Epithelial cell of proximal tubule (primary cell): ENCODE data around the gene CCDC9. TPM values are rescaled to one million over a fixed set of nuclear protein-coding genes. Genes with fewer than 3 reads are reported as not detected.

Experiments
- DNase-seq: peaks from one replicate; pipeline ENCODE4 v3.0.0-alpha.2; 2011; ENCODE audit warnings: low read depth
- H3K4me3 ChIP-seq: 2 replicates; pipeline ENCODE4 v1.5.1; 2011; ENCODE audit warnings: low read depth, mild to moderate bottlenecking, low read length
- total RNA-seq: library from RNA; depleted of rRNA; stranded (reverse); fragments of >200 nt; gene quantifications from 2 replicates; pipeline ENCODE4 v1.2.3, GENCODE V29; 2015
- TF ChIP-seq, protein P1 (sequence below): conservative IDR thresholded peaks from 2 replicates; pipeline ENCODE4 v1.5.1; 2012; ENCODE audit warnings: low read depth, mild to moderate bottlenecking, low read length

The CCDC9 gene
- 14.7 and 17.8 TPM in 2 replicates for total RNA-seq

GRCh38 chr19:47255879-47256692 lies at the start of gene CCDC9:
CCDC9 (plus strand) TSS chr19:47256525; CDS start chr19:47258401, 1,876 bp downstream.
- TF ChIP-seq, protein P1, sequence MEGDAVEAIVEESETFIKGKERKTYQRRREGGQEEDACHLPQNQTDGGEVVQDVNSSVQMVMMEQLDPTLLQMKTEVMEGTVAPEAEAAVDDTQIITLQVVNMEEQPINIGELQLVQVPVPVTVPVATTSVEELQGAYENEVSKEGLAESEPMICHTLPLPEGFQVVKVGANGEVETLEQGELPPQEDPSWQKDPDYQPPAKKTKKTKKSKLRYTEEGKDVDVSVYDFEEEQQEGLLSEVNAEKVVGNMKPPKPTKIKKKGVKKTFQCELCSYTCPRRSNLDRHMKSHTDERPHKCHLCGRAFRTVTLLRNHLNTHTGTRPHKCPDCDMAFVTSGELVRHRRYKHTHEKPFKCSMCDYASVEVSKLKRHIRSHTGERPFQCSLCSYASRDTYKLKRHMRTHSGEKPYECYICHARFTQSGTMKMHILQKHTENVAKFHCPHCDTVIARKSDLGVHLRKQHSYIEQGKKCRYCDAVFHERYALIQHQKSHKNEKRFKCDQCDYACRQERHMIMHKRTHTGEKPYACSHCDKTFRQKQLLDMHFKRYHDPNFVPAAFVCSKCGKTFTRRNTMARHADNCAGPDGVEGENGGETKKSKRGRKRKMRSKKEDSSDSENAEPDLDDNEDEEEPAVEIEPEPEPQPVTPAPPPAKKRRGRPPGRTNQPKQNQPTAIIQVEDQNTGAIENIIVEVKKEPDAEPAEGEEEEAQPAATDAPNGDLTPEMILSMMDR, result no peak
- DNase-seq, result peak; percentile 74
- peak within 1 kb of the TSS; percentile 65 for H3K4me3 ChIP-seq

- H3K4me3 ChIP-seq, result no peak overlapping the region
- no peak for DNase-seq
- TF ChIP-seq, protein P1, result no peak
Measured at GRCh38 chr19:47209319-47210179, 46.8 kb upstream of the CCDC9 start.

DNA sequence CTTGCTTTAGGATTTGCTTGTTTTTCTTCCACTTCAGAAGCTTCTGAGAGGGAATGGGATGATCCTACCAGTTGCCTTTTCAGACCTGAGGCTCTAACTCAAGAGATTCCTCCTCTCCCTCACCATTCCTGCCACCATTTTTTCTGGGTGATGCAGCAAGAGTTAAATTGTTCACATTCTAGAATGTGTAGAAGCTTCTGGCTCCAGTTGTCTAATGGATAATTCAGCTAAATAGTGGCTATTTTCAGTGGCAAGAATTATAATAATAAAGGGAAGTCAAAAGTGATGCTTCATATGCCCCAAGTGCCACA lies 46.2 kb upstream of the CCDC9 start:
- TF ChIP-seq, protein P1, result no peak
- no peak overlapping the region for H3K4me3 ChIP-seq
- DNase-seq, result no peak

DNA sequence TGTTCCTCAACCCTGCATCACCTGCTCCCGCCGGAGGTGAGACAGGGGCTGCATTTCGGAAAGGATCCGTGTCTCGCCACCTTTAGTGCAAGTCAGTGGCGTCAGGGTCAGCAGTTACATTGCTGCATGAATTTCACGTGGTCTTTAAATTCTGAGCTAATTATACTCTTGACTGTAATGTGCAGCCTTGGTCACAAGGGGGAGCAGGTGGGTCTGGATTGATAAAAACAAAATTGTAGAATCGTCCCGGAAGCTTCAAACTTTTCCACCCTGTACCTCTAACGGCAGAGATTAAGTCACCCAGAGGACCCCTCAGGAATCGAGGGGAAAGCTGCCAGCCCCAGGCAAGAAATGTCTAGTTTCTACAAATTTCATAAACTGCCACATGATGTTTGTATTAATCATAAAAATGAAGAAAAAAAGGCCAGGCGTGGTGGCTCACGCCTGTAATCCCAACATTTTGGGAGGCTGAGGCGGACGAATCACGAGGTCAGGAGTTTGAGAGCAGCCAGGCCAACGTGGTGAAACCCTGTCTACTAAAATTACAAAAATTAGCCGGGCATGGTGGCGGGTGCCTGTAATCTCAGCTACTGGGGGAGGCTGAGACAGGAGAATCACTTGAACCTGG lies 45.5 kb upstream of the CCDC9 start:
- TF ChIP-seq, protein P1, result peak; percentile 85
- no peak overlapping the region for H3K4me3 ChIP-seq
- no peak for DNase-seq

DNA sequence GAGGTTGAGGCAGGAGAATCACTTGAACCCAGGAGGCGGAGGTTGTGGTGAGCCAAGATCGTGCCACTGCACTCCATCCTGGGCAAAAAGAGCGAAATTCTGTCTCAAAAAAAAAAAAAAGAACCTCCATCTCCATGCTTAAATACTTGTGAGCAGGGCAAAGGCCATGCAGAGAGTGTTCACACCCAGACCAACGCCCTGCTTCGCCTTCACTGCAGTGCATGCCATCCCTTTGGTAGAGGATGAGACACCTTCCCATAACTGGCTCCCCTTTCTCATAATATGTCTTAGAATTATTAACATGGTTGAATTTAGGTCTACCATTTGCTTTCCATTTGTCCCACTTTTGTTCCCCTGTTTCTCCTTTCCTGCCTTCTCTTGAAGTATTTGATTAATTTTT lies 40.7 kb upstream of the CCDC9 start:
- TF ChIP-seq, protein P1, result no peak
- H3K4me3 ChIP-seq, result no peak overlapping the region
- no peak for DNase-seq

DNA sequence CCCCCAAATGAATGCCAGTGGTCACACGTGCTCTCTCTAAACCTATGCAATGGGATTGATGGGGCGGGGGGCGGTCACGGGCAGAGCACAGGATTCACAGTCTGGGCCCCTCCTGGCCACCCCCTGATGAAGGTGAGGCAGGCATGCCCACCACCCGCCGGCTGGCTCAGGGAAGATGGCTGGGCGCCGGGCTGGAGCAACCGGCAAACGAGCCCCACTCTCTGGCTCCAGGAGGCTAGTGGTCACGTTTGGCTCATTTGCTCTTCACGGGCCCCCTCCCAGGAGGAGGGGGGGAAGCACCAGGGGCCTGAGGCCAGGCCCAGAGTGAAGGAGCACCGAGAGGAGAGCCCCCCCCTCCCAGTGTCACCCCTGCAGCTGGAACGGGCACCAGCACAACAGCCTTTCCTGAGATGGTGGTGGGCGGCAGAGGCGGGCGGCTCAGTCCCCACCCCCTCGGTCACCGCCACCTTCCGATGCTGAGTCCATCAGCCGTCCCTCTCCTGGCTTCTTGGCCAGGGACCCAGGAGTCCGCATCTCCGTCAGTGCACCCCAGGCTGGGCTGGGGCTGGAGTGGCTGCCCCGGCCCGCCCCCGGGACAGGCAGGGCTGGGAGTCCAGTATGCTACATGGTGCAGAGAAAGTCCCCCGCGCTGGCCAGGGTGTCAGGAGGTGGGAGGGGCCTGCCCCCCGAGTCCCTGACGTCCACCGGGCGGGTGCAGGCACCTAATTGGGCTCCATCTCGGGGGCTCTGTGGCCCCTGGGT lies 35.1 kb upstream of the CCDC9 start:
- DNase-seq, result no peak
- no peak overlapping the region for H3K4me3 ChIP-seq
- TF ChIP-seq, protein P1, result no peak
